Epidermal melanocyte (primary cell): Measurements from ENCODE around the gene MAN2C1.
"Not testable (repeated sequence)": the region's sequence is repeated elsewhere in the genome, so short reads cannot be mapped to it uniquely, and the experiment has no call there.

Experiments used
- DNase-seq: peaks from one replicate; pipeline ENCODE4 v3.0.0; 2011; ENCODE audit warnings: low spot score; ENCODE audit not compliant: insufficient read length

The MAN2C1 gene

DNA sequence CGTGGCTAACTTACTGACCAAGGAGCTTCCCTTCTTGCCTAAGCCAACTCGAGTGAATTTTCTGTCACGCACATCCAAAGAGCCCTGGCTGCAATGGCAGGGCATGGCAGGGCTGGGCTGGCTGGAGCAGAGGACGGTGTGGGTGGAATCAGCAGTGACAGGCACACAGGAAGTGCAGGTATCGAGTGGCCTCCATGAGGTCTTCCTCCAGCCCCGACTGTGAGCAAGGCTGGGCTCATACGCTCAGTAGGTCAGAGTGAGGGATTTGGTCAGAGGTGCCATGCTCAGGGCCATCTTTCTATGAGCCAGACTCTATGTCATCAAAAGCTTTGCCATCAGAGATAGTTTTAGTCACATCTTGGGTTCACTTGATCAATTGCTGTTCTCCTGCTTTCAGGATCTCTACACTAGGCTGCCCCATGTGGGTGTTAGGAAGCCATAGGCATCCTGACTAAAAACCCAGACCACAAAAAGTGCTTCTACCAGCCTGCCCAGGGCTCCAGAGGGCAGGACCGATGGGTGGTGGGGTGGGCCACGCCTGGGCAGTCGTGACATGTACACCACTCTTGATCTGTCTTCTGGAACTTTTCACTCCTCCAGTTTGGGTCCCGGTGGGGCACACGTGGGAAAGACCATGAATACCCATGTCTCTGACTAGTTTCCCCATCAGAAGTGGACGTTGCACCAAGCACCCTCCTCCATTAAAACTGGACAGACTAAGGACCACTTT lies 55.1 kb downstream of the MAN2C1 start:
- DNase-seq, result no peak

DNA sequence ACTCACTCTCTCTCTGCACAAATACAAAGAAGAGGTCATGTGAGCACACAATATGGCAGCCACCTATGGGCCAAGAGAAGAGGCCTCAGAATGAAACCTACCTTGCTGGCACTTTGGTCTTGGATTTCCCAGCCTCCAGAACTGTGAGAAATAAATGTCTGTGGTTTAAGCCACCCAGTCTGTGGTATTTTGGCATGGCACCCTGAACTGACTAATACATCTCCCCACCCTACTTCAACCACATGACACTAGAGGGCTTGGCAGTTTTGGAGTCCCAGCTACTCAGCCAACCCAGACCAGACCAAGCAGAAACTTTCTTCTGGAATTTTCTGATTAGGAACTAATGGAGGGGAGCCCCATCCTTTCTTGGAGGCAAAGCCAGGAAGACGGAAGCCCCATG lies 55.9 kb downstream of the MAN2C1 start:
- not testable (repeated sequence) for DNase-seq

DNA sequence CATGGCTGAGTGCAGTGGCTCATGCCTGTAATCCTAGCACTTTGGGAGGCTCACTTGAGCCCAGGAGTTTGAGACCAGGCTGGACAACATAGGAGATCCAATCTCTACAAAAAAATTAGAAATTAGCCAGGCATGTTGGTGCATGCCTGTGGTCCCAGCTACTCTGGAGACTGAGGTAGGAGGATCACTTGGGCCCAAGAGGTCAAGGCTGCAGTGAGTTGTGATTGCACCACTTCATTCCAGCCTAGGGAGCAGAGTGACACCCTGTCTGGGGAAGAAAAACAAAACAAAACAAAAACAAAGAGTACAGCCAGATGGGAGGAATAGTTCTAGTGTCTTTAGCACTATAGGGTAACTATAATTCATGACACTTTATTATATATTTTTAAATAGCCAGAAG lies 58.7 kb downstream of the MAN2C1 start:
- no peak for DNase-seq

DNA sequence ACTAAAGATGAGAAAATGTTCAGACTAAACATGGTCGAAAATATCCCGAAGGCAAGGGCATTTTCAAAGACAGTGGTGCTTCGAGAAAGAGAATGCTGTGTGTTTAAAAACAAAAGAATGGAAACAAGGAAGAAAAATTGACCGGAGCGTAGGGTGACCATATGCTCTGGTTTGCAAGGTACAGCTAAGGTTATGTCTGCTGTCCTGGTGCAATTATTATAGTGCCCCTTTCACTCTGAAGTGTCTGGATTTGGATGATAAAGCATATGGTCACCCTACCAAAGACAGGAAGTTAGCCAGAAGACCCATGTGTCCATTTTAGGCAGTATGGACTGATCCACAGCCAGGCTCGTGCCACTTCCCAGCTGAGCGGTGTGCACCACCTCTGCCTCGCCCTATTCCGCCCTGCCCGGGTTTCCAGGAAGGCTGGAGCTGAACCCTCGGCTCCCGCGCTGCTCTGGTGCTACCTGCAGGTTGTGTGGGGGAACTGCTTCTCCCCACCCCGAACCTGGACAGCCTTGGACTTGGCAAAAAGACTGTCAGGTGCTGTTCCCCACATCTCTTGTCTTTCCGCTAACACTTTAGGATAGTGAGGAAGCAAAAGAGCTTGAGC lies 60.5 kb downstream of the MAN2C1 start:
- no peak for DNase-seq

DNA sequence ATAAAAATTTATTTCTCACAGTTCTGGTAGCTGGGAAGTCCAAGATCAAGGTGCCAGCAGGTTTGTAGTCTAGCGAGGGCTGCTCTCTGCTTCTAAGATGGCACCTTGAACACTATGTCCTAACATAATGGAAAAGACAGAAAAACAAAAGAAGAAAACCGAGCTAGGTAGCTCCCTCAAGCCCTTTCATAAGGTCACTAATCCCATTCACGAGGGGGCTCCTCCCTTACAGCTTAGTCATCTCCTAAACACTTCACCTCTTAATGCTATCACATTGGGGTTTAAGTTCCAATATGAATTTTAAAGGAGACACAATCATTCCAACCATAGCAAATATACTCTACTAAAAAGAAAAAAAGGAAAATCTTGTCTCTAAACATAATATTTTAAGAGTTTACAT lies 62.2 kb downstream of the MAN2C1 start:
- no peak for DNase-seq
